IPS-NIHi11 (cell line): ENCODE measurements around the gene CANT1.

Experiments
- DNase-seq: peaks from one replicate; pipeline ENCODE4 v3.0.0; 2012; ENCODE audit warnings: mixed read lengths, low spot score

CANT1 gene

DNA sequence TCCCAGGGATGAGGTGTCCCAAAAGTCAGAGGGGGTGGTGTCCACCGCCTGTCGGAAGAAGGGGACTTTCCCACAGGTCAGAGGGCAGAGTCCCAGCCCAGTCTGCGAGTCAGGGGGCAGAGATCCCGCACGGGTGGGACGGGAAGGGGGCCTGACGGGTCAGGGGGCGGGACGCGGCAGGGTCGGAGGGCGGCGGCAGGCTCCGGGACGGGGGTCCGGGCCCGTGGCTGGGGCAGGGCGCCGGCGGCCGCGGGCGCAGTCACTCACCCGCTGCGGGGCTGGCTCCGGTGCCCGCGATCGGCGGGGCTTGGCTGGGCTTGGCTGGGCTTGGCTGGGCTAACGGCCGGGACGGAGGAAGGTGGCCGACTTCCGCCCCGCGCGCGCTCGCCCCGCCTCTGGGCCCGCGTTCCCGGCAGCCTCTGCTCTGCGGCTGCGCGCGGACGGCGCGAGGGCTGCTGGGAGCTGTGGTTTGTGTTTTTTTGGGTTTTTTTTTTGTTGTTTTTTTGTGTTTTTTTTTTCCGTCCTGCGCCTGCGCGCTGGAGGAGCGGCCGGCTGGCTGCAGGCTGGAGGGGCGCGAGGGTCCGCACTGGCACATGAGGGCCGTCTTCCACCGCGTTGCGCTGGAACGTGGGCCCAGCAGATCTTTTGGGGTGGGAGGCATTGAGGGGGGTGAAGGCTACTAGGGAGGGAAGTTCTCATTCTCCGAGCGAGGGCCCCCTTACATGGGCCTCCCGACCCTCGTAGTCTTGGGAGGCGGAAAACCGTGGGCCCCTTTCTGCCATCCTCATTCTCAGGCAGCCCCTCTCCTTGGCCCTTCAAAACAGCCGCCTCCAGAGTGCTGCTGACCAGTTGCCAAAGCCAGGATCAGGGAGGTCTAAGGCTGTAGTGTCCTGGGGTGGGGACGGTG lies at the start of gene CANT1:
CANT1 (minus strand) TSS at position 368 of the 907 bp plus-strand sequence. CDS start 12,142 bp downstream, outside the sequence.
- peak; percentile 99 for DNase-seq

DNA sequence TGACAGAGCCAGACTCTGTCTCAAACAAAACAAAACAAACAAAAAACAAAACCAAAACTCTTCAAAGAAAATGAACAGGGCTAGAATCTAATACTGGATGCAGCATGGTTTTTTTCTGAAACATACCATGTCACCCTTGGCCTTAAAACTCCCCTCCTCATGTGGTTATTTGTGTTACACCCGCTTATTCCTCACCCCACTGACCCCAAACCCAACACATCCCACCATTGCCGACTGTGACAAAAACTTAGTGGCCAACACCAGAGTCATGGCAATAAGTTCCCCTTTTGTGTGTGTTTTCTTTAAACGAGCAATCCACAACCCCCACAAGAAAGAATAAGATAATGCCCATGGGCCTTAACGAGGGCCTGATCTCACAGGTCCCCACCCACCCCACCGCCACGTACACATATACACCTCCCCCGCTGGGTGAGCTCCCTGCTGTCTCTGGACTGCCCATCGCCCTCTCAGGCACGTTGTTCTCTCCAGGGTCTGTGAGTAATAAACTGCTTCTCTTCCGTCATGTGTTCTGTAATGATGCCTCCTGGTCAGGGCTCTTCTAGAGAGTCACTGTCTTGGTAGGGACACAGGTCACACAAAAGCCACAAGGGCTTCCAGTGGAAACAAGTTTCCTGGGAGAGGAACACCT lies 48.3 kb upstream of the CANT1 start:
- no peak for DNase-seq

DNA sequence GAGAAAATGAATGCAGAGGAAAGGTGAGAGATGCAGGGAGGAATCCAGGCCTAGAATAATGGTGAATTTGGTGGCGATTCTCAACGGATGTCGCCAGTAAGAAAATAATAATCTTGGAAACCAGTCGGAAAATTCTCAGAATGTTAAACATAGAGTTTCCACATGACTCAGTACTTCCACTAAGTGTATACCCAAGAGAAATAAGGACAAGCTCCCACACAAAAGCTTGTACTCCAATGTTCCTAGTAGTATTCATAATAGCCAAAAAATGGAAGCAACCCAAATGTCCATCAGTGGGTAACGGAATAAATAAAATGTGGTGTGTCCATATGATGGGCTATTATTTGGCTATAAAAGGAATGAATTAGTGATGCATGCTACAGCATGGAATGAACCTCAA lies 45.6 kb upstream of the CANT1 start:
- DNase-seq: no peak

DNA sequence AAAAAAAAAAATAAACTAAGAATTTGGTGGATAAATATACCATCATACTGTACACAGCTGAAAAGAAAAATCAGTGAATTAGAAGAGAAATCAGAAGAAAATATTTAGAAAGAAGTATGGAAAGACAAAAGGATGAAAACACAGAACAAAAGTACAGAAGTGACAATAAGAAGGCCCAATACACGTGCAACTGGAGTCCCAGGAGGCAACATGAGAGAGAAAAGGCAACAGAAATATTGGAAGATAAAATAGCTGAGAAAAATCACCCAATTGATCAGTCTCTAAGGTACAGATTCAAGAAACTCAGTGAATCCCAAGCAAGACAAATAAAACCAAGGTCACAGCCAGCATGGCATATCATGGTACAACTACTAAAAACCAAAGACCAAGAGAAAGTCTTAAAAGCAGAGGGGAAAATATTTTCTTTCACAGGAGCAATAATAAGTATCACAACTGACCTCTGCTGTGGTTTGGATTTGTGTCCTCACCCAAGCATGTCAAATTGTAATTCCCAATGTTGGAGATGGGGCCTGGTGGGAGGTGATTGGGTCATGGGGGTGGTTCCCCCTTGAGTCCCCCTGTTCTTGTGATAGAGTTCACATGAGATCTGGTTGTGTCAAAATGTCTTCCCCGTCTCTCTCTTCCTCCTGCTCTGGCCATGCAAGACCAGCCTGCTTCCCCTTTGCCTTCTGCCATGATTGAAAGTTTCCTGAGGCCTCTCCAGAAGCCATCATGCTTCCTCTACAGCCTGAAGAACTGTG lies 44.8 kb upstream of the CANT1 start:
- no peak for DNase-seq

DNA sequence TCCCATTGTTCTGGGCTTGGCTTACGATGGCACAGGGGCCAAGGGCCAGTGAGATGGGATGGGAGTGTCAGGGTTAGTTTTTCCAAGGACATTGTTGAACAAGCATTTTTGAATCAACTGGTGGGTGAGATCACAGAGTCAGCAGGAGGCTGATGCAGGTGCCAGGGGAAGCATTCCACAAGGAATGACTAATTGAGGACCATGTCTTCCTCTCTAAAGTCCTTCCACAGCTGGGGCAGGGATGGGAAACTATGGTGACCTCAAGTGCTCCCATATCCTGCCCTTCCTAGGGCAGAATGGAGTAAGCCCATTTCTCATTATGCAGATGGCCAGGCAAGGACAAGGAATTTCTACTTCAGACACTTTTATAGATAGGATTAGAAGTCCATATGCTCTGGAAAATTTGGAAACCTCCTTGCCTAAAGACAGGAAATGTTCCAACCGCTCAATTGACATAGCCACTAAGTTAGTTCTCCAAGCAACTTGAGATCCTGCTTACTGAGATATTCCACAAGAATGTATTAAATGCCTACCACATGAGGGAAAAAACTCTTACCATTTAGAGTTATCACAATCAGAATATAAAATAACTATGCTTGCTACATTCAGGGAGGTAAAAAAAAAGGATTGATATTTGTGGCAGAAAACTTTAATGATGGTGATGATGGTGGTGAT lies 43.8 kb upstream of the CANT1 start:
- DNase-seq: no peak

DNA sequence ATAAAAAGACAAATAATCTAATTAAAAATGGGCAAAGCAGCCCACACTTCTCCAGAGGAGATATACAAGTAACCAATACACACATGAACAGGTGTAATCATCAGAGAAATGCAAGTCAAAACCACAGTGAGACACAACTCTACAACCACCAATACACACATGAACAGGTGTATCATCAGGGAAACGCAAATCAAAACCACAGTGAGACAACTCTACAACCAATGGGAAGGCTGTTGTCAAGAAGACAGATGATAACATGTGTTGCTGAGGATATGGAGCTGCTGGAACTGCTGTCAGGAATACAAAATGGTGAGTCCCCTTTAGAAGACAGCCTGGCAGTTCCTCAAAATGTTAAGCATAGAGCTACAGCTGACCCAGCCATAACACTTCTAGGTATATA lies 42.6 kb upstream of the CANT1 start:
- no peak for DNase-seq

DNA sequence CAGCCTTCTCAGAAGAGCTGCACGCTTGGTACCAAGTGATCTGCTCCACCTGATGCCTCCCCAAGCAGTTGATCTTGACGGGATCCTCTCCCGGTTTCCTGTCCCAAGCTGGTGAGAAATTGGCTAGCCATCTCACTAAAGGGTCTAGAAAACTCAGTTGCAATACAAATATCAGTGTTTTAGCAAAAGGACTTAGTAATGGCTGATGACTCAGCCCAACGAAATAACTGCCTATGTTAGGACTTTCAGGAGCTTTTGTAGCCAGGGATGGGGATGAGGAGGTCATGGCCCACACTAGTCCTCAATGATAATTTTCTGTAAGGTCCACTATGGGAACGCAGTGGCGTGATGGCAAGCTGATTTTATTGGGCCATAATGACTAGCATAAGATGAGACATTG lies 41.7 kb upstream of the CANT1 start:
- no peak for DNase-seq

DNA sequence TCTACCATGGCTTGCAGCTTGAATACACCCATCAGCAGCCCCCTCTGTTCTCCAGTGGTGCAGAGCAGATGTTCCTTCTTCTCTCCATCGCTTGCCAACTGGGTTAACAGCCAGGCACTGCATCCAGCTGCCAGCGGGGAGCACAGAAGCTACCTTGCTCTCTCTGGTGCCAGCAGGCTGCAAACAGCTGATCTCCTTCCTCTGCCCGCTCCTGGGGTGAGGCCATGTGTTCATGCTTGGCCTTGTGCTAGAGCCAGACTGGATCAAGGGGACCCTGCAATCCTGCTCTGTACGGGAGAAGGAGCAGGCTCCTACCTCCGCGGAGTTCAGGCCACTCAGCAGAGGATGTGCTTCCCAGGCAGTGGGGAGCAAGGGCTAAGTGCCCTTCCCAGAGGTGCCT lies 41.0 kb upstream of the CANT1 start:
- DNase-seq: no peak

DNA sequence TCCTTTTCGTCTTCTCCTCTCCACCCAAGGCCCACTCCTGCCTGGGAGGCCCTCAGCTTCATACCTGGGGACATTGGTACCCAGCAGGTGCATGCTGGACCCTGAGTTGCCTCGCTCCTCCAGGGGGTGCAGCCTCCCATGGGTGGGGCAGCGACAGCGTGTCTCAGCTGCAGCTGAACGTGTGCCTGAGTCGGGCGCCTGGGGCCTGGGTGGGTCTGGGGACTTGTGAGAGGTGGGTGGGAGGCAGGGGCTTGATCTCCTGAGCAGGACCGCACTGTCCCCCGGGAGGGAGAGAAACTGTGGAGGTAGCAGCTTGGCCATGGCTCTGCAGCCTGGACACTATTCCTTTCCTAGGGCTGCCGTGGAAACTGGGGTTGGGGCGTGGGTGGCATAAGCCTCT lies 40.3 kb upstream of the CANT1 start:
- no peak for DNase-seq

DNA sequence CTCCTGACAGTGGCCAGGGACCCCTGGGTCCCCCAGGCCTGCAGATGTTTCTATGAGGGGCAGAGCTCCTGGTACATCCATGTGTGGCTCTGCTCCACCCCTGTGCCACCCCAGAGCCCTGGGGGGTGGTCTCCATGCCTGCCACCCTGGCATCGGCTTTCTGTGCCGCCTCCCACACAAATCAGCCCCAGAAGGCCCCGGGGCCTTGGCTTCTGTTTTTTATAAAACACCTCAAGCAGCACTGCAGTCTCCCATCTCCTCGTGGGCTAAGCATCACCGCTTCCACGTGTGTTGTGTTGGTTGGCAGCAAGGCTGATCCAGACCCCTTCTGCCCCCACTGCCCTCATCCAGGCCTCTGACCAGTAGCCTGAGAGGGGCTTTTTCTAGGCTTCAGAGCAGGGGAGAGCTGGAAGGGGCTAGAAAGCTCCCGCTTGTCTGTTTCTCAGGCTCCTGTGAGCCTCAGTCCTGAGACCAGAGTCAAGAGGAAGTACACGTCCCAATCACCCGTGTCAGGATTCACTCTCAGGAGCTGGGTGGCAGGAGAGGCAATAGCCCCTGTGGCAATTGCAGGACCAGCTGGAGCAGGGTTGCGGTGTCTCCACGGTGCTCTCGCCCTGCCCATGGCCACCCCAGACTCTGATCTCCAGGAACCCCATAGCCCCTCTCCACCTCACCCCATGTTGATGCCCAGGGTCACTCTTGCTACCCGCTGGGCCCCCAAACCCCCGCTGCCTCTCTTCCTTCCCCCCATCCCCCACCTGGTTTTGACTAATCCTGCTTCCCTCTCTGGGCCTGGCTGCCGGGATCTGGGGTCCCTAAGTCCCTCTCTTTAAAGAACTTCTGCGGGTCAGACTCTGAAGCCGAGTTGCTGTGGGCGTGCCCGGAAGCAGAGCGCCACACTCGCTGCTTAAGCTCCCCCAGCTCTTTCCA lies 39.5 kb upstream of the CANT1 start:
- no peak for DNase-seq

DNA sequence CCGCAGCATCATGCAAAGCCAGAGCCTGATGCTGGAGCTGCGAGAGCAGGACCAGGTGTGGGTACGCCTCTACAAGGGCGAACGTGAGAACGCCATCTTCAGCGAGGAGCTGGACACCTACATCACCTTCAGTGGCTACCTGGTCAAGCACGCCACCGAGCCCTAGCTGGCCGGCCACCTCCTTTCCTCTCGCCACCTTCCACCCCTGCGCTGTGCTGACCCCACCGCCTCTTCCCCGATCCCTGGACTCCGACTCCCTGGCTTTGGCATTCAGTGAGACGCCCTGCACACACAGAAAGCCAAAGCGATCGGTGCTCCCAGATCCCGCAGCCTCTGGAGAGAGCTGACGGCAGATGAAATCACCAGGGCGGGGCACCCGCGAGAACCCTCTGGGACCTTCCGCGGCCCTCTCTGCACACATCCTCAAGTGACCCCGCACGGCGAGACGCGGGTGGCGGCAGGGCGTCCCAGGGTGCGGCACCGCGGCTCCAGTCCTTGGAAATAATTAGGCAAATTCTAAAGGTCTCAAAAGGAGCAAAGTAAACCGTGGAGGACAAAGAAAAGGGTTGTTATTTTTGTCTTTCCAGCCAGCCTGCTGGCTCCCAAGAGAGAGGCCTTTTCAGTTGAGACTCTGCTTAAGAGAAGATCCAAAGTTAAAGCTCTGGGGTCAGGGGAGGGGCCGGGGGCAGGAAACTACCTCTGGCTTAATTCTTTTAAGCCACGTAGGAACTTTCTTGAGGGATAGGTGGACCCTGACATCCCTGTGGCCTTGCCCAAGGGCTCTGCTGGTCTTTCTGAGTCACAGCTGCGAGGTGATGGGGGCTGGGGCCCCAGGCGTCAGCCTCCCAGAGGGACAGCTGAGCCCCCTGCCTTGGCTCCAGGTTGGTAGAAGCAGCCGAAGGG lies 38.6 kb upstream of the CANT1 start:
- DNase-seq: no peak

DNA sequence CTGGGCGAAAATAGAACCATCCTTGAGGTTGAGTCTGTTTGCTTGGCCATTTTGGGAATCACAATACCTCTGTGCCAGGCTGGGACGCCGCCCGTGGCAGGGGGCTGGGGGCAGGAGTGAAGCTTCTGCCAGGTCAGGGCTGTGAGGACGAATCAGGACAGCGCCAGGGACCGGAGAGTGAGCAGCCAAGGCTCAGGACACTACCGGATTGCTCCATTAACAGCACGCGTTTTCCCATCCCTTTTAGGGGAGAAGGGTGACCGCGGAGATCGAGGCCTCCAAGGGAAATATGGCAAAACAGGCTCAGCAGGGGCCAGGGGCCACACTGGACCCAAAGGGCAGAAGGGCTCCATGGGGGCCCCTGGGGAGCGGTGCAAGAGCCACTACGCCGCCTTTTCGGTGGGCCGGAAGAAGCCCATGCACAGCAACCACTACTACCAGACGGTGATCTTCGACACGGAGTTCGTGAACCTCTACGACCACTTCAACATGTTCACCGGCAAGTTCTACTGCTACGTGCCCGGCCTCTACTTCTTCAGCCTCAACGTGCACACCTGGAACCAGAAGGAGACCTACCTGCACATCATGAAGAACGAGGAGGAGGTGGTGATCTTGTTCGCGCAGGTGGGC lies 37.8 kb upstream of the CANT1 start:
- no peak for DNase-seq

DNA sequence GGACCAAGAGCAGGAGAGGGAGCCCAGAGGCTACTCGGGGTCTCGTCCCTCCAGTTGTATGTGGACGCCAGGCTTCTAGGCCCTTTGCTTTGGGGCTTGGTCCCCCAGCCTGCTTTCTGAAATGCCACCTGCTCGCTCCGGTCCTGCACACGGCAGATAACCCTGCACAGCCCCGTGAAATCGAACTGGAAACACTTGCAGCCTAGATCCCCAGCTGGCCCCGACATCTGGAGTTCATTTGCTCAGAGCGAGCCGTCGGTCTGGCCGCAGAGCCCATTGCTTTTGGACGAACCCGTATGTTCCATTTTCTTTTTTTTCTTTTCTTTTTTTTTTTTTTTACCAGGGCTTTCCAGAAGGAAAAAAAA lies 37.3 kb upstream of the CANT1 start:
- no peak for DNase-seq

DNA sequence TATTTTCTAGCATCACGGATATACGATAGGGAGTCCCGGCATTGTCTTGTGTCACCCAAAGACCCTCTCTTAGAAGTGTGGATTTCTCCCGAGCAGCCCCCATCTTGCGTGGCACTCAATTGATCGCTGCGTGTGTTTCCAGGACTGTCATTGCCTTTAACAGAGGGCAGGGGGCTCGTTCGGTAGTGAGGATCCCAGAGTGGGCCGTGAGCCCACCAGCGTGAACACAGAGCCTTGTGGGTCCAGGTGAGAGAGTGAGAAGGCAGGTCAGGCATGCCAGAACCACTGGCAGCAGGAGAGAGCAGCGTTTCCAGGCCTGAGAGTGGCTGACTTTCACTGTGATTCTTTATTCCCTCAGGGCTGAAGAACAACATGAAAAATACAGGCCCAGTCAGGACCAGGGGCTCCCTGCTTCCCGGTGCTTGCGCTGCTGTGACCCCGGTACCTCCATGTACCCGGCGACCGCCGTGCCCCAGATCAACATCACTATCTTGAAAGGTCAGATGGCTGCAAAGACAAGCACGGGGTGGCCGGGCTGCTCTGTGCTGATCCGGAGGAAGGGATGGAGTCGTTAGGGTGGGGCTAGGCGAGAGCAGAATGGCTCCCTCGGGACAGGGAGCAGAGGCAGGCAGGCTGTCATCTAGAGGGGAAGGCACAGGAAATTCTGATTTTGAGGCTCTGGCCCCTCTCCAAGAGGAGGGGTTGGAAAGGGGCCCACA lies 36.8 kb upstream of the CANT1 start:
- DNase-seq: no peak

DNA sequence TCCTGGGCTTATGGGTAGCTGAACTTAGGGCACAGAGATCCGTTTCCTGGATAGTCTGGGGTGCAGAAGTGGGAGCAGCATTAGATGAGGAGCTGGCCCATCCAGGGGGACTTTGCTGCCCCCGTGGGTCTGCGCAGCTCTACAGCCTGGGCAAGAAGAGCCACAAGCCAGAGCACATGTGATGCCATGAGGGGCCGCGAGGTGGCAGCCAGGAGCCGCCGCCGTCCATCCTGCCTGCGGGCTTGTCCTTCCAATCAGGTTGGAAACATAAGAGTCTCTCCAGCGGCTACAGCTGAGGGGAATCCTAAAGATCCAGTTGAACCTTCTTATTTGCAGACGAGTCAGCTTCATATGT lies 36.3 kb upstream of the CANT1 start:
- DNase-seq: peak; percentile 91

DNA sequence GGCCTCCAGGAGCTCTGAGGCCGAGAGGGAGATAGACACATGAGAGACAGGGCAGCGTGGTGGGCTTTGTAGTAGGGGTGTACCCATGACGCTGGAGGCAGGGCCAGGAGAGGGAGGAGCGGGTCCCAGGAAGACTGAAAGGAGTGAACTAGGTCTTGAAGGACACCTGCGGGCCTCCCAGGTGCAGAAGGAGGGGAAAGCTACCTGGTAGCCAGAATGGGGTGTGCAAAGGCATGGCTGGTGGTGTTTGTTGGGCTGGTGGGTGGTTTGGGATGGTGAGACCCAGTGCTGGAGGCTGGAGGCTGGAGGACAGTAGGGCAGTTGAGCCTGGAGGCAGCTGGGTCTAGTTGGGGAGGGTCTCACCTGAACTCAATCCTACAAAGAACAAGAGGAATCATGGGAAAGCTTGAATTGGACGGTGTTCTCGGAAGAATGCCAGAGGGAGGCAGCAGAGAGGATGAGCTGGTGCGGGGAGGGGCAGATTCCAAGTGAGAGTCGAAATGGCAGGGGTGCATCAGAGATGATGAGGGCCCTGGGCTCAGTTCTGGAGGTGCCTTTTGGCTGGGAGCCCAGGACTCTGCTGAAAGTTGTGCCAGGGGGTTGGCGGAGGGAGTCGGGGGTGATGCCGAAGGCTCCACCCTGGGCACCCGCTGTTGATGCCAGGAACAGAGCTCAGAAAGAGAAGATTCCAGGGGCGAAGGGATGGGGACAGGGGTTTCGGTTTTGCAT lies 35.6 kb upstream of the CANT1 start:
- DNase-seq: no peak

DNA sequence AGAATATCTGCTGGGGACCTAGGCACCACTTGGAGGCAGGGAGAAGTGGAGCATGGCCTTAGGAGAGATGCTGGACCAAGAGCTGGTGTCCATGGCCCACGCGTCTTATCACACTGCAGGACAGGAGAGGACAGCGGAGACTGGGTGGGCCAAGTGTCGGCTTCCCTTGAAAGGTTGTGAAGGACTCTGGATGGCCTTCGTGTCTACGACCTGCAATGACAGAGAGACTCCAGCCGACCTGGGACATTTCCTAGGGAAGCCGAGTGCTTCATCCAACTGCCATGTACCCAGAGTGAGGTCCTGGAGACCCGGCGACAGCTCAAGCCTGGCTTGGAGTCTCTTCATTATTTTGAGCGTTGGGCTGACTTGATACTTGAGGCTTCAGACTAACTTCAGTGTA lies 34.9 kb upstream of the CANT1 start:
- DNase-seq: no peak

DNA sequence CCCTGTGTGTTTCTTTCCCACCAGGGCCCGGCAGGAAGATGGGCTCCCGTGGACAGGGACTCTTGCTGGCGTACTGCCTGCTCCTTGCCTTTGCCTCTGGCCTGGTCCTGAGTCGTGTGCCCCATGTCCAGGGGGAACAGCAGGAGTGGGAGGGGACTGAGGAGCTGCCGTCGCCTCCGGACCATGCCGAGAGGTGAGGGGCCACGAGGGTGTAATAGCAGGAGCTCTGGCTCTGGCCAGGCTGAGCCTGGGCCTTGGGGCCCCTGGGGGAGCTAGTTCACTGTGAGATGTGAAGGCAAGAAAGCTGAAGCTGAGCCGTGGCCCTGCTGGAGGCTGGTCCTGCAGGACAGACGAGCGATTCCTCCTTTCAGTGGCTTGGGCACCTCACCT lies 34.4 kb upstream of the CANT1 start:
- DNase-seq: no peak
